PFSK-1 (cell line): ENCODE data around the gene OLFML2A.

Source experiments
- POLR2AphosphoS5 ChIP-seq: IDR thresholded peaks from 2 replicates; pipeline ENCODE4 v1.6.1; 2012; ENCODE audit warnings: low read depth, mild to moderate bottlenecking, control low read depth, low read length, moderate library complexity
- REST ChIP-seq, 2 experiments: IDR thresholded peaks; 2 replicates each; pipeline versions ENCODE4 v1.6.1 to v1.8.0; 2011 to 2012; ENCODE audit warnings: low read depth in 2 of 2, low read length in 2 of 2, control low read depth in 1 of 2, inconsistent platforms in 1 of 2, mild to moderate bottlenecking in 1 of 2, moderate library complexity in 1 of 2; ENCODE audit not compliant: insufficient read depth in 1 of 2
- TAF1 ChIP-seq: IDR thresholded peaks from 2 replicates; pipeline ENCODE4 v1.6.1; 2012; ENCODE audit warnings: low read length, control low read depth, borderline replicate concordance; ENCODE audit not compliant: insufficient read depth

GRCh38 chr9:124860582-124861341, 83.8 kb downstream of the OLFML2A start:
- TF ChIP-seq TAF1 (no peak), POLR2AphosphoS5 (no peak; the same call in 1 of the 2 replicates), REST (IDR thresholded peaks at IDR 0.05; ENCODE audit: insufficient read depth in 1 of 2, low read depth in 2 of 2, low read length in 2 of 2) (no peak)
